NCI-H82 (cell line): ENCODE measurements around the gene DNAJC21.
"Not testable (repeated sequence)": the region's sequence is repeated elsewhere in the genome, so short reads cannot be mapped to it uniquely, and the experiment has no call there.

Experiments
- DNase-seq: peaks from one replicate; lab custom pipeline; 2025; lab: John Stamatoyannopoulos, UW

The DNAJC21 gene

GRCh38 chr5:34929134-34929719 is at the start of gene DNAJC21:
Gene DNAJC21, plus strand, starts transcription at chr5:34929559. Its CDS starts 261 bp downstream, at chr5:34929820.
- peak; percentile 97 for DNase-seq

GRCh38 chr5:34881246-34881645 is 48.1 kb upstream of the DNAJC21 start:
- DNase-seq: no peak

- no peak for DNase-seq
Measured at GRCh38 chr5:34886392-34887119, 42.8 kb upstream of the DNAJC21 start.

- no peak for DNase-seq
Measured at GRCh38 chr5:34889394-34889793, 40.0 kb upstream of the DNAJC21 start.

- DNase-seq: no peak
Measured at GRCh38 chr5:34891981-34892380, 37.4 kb upstream of the DNAJC21 start.

- no peak for DNase-seq
Measured at GRCh38 chr5:34892414-34892813, 36.9 kb upstream of the DNAJC21 start.

GRCh38 chr5:34894716-34895115 is 34.6 kb upstream of the DNAJC21 start:
- DNase-seq: no peak

- DNase-seq: no peak
Measured at GRCh38 chr5:34895641-34896419, 33.5 kb upstream of the DNAJC21 start.

- DNase-seq: no peak
Measured at GRCh38 chr5:34897646-34898045, 31.7 kb upstream of the DNAJC21 start.

GRCh38 chr5:34898258-34898895 is 31.0 kb upstream of the DNAJC21 start:
- DNase-seq: peak; percentile 82

- no peak for DNase-seq
Measured at GRCh38 chr5:34899066-34899465, 30.3 kb upstream of the DNAJC21 start.

GRCh38 chr5:34900652-34901051 is 28.7 kb upstream of the DNAJC21 start:
- no peak for DNase-seq

GRCh38 chr5:34903260-34903659 is 26.1 kb upstream of the DNAJC21 start:
- DNase-seq: no peak

- DNase-seq: peak; percentile 3
Measured at GRCh38 chr5:34905564-34905963, 23.8 kb upstream of the DNAJC21 start.

- no peak for DNase-seq
Measured at GRCh38 chr5:34913072-34913471, 16.3 kb upstream of the DNAJC21 start.

- DNase-seq: peak; percentile 27
Measured at GRCh38 chr5:34914671-34915138, 14.7 kb upstream of the DNAJC21 start.

GRCh38 chr5:34915139-34915855 is 14.1 kb upstream of the DNAJC21 start, which contains the start of the genes BRIX1 and RAD1:
Gene BRIX1, plus strand, starts transcription at chr5:34915711. Its CDS starts 28 bp downstream, at chr5:34915739.
Gene RAD1, minus strand, starts transcription at chr5:34915504. Its CDS starts 612 bp downstream, at chr5:34914892.
- peak; percentile 97 for DNase-seq

- peak; percentile 33 for DNase-seq
Measured at GRCh38 chr5:34915856-34916192, 13.5 kb upstream of the DNAJC21 start.

GRCh38 chr5:34916518-34916917 is 12.8 kb upstream of the DNAJC21 start:
- peak; percentile 10 for DNase-seq

- DNase-seq: no peak
Measured at GRCh38 chr5:34918025-34918424, 11.3 kb upstream of the DNAJC21 start.

- no peak for DNase-seq
Measured at GRCh38 chr5:34919077-34919476, 10.3 kb upstream of the DNAJC21 start.

GRCh38 chr5:34923256-34923655 is 6.1 kb upstream of the DNAJC21 start:
- DNase-seq: not testable (repeated sequence)
